ENCODE data around the gene GAGE10. TPM values are rescaled to one million over a fixed set of nuclear protein-coding genes. Genes with fewer than 3 reads are reported as not detected.

Gene GAGE10
- total and polyA plus RNA-seq, 2 experiments from 2014 or later = not detected

DNA sequence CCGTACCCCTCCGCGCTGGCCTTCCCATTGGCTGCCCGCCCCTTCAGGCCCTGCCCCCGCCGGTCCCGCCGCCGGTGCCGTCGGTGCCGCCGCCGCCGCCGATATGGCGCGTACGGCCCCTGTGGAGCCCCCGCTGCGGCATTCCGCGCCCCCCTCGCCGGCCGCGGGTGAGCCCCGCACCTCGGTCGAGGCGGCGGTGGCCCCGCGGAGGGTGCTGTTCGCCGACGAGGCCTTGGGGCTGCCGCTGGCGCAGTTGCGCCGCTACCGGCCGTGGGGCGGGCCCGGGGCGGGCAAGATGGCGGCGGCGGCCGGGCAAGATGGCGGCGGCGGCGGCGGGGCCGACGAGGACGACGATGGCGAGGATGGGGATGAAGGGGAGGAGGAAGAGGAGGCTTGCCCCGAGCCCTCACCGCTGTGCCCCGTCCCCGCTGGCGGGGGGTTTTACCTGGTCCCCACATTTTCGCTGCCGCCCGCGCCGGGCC is 33.6 kb upstream of the GAGE10 start, which contains the start of gene PPP1R3F:
PPP1R3F (plus strand) TSS at position 27 of the 482 bp plus-strand sequence; CDS start at position 104, 77 bp downstream.
- H3K27ac Mint-ChIP-seq = peak within 1 kb of the TSS; percentile 100
- no peak within 1 kb of the TSS for H2AFZ ChIP-seq
- ATAC-seq = no peak; the same call in 2 of the 3 replicates
- peaks cover 29% of the 10 kb centered on the region for H3K79me2 ChIP-seq (replicated peaks; ENCODE audit: insufficient read depth)
- no peaks in the 10 kb centered on the region for H3K27me3 ChIP-seq (ENCODE audit: insufficient read depth)
- peak; percentile 17 for DNase-seq (ENCODE audit: low spot score)
- peak within 1 kb of the TSS; percentile 79 for H3K4me2 ChIP-seq
- no peaks in the 10 kb centered on the region; the same call in 1 of the 2 replicates for H4K20me1 ChIP-seq (replicated peaks; ENCODE audit: insufficient read depth)
- H3K27me3 Mint-ChIP-seq (ENCODE audit: insufficient read depth, low read depth, poor library complexity) = peaks cover 10% of the 10 kb centered on the region
- H3K36me3 ChIP-seq (ENCODE audit: insufficient read depth) = no peaks in the 10 kb centered on the region
- H3K9me2 ChIP-seq (ENCODE audit: insufficient read depth) = no peaks in the 10 kb centered on the region
- TF ChIP-seq ZNF331 (CRISPR knock-in tag; IDR thresholded peaks at IDR 0.05; ENCODE audit: low read depth) (no peak), POLR2AphosphoS5 (IDR thresholded peaks at IDR 0.05; ENCODE audit: low read depth) (peak; percentile 32; the same call in 1 of the 2 replicates)
- no peaks in the 10 kb centered on the region; the same call in 1 of the 3 replicates for H3K9me3 Mint-ChIP-seq
- peaks cover 22% of the 10 kb centered on the region for H3K36me3 Mint-ChIP-seq (ENCODE audit: low read depth)
- peak within 1 kb of the TSS; percentile 96 for H3K4me3 Mint-ChIP-seq
- H3K4me1 ChIP-seq (ENCODE audit: insufficient read depth) = peaks cover 3% of the 10 kb centered on the region; the same call in 1 of the 2 replicates
- H3F3A ChIP-seq (replicated peaks; ENCODE audit: low read depth) = no peaks in the 10 kb centered on the region
- H3K27ac ChIP-seq (ENCODE audit: low read depth) = peak within 1 kb of the TSS; percentile 92
- H3K4me3 ChIP-seq = peak within 1 kb of the TSS; percentile 62
- peaks cover 30% of the 10 kb centered on the region for H3K4me1 Mint-ChIP-seq

DNA sequence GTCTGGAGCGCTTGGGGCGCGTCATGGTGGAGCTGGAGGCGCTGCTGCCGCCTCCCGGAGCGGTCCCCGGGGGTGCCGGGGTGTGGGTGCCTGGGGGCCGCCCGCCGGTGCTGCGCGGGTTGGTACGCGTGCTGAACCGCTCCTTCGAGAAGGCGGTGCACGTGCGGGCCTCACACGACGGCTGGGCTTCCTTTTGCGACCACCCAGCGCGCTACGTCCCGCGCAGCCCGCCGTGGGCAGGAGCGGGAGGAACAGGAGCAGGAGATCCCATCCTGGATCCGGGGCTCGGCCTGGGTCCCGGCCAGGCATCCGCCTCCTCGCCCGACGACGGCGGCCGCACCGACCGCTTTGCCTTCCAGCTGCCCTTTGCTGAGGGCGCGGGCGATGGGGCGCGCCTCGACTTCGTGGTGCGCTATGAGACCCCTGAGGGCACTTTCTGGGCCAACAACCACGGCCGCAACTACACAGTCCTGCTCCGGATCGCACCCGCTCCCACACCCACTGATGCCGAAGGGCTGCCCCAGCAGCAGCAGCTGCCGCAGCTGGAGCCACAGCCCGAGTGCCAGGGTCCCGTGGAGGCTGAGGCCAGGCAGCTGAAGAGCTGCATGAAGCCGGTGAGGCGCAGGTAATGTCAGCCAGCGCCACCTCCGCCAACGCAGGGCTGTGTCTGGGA is 33.1 kb upstream of the GAGE10 start:
- H3F3A ChIP-seq (replicated peaks; ENCODE audit: low read depth) = no peaks in the 10 kb centered on the region
- no peak for TF ChIP-seq CREB1 (CRISPR knock-in tag; IDR thresholded peaks at IDR 0.05; ENCODE audit: low read depth)
- no peak for TF ChIP-seq EZH2phosphoT487 (IDR thresholded peaks at IDR 0.05; ENCODE audit: unreplicated experiment)
- TF ChIP-seq, protein P1, sequence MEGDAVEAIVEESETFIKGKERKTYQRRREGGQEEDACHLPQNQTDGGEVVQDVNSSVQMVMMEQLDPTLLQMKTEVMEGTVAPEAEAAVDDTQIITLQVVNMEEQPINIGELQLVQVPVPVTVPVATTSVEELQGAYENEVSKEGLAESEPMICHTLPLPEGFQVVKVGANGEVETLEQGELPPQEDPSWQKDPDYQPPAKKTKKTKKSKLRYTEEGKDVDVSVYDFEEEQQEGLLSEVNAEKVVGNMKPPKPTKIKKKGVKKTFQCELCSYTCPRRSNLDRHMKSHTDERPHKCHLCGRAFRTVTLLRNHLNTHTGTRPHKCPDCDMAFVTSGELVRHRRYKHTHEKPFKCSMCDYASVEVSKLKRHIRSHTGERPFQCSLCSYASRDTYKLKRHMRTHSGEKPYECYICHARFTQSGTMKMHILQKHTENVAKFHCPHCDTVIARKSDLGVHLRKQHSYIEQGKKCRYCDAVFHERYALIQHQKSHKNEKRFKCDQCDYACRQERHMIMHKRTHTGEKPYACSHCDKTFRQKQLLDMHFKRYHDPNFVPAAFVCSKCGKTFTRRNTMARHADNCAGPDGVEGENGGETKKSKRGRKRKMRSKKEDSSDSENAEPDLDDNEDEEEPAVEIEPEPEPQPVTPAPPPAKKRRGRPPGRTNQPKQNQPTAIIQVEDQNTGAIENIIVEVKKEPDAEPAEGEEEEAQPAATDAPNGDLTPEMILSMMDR (conservative IDR thresholded peaks at IDR 0.05; ENCODE audit: low read depth in 2 of 2) = no peak
- TF ChIP-seq, protein P2, sequence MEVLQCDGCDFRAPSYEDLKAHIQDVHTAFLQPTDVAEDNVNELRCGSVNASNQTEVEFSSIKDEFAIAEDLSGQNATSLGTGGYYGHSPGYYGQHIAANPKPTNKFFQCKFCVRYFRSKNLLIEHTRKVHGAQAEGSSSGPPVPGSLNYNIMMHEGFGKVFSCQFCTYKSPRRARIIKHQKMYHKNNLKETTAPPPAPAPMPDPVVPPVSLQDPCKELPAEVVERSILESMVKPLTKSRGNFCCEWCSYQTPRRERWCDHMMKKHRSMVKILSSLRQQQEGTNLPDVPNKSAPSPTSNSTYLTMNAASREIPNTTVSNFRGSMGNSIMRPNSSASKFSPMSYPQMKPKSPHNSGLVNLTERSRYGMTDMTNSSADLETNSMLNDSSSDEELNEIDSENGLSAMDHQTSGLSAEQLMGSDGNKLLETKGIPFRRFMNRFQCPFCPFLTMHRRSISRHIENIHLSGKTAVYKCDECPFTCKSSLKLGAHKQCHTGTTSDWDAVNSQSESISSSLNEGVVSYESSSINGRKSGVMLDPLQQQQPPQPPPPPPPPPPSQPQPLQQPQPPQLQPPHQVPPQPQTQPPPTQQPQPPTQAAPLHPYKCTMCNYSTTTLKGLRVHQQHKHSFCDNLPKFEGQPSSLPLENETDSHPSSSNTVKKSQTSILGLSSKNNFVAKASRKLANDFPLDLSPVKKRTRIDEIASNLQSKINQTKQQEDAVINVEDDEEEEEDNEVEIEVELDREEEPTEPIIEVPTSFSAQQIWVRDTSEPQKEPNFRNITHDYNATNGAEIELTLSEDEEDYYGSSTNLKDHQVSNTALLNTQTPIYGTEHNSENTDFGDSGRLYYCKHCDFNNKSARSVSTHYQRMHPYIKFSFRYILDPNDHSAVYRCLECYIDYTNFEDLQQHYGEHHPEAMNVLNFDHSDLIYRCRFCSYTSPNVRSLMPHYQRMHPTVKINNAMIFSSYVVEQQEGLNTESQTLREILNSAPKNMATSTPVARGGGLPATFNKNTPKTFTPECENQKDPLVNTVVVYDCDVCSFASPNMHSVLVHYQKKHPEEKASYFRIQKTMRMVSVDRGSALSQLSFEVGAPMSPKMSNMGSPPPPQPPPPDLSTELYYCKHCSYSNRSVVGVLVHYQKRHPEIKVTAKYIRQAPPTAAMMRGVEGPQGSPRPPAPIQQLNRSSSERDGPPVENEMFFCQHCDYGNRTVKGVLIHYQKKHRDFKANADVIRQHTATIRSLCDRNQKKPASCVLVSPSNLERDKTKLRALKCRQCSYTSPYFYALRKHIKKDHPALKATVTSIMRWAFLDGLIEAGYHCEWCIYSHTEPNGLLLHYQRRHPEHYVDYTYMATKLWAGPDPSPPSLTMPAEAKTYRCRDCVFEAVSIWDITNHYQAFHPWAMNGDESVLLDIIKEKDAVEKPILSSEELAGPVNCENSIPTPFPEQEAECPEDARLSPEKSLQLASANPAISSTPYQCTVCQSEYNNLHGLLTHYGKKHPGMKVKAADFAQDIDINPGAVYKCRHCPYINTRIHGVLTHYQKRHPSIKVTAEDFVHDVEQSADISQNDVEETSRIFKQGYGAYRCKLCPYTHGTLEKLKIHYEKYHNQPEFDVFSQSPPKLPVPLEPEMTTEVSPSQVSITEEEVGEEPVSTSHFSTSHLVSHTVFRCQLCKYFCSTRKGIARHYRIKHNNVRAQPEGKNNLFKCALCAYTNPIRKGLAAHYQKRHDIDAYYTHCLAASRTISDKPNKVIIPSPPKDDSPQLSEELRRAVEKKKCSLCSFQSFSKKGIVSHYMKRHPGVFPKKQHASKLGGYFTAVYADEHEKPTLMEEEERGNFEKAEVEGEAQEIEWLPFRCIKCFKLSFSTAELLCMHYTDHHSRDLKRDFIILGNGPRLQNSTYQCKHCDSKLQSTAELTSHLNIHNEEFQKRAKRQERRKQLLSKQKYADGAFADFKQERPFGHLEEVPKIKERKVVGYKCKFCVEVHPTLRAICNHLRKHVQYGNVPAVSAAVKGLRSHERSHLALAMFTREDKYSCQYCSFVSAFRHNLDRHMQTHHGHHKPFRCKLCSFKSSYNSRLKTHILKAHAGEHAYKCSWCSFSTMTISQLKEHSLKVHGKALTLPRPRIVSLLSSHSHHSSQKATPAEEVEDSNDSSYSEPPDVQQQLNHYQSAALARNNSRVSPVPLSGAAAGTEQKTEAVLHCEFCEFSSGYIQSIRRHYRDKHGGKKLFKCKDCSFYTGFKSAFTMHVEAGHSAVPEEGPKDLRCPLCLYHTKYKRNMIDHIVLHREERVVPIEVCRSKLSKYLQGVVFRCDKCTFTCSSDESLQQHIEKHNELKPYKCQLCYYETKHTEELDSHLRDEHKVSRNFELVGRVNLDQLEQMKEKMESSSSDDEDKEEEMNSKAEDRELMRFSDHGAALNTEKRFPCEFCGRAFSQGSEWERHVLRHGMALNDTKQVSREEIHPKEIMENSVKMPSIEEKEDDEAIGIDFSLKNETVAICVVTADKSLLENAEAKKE (CRISPR knock-in tag; IDR thresholded peaks at IDR 0.05) = no peak
- TF ChIP-seq, protein P3, sequence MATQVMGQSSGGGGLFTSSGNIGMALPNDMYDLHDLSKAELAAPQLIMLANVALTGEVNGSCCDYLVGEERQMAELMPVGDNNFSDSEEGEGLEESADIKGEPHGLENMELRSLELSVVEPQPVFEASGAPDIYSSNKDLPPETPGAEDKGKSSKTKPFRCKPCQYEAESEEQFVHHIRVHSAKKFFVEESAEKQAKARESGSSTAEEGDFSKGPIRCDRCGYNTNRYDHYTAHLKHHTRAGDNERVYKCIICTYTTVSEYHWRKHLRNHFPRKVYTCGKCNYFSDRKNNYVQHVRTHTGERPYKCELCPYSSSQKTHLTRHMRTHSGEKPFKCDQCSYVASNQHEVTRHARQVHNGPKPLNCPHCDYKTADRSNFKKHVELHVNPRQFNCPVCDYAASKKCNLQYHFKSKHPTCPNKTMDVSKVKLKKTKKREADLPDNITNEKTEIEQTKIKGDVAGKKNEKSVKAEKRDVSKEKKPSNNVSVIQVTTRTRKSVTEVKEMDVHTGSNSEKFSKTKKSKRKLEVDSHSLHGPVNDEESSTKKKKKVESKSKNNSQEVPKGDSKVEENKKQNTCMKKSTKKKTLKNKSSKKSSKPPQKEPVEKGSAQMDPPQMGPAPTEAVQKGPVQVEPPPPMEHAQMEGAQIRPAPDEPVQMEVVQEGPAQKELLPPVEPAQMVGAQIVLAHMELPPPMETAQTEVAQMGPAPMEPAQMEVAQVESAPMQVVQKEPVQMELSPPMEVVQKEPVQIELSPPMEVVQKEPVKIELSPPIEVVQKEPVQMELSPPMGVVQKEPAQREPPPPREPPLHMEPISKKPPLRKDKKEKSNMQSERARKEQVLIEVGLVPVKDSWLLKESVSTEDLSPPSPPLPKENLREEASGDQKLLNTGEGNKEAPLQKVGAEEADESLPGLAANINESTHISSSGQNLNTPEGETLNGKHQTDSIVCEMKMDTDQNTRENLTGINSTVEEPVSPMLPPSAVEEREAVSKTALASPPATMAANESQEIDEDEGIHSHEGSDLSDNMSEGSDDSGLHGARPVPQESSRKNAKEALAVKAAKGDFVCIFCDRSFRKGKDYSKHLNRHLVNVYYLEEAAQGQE (IDR thresholded peaks at IDR 0.05; ENCODE audit: unreplicated experiment) = no peak
- no peak for TF ChIP-seq ZNF331 (CRISPR knock-in tag; IDR thresholded peaks at IDR 0.05; ENCODE audit: low read depth)
- no peak for TF ChIP-seq NANOG (IDR thresholded peaks at IDR 0.05; ENCODE audit: borderline replicate concordance)
- no peak overlapping the region for H3K27ac Mint-ChIP-seq
- H3K4me2 ChIP-seq = peak overlapping the region; percentile 68
- no peaks in the 10 kb centered on the region for H3K9me2 ChIP-seq (ENCODE audit: insufficient read depth)
- no peak overlapping the region for H2AFZ ChIP-seq
- ATAC-seq = no peak
- peak; percentile 13 for DNase-seq (ENCODE audit: low spot score)
- H3K4me1 Mint-ChIP-seq = peaks cover 34% of the 10 kb centered on the region
- peaks cover 10% of the 10 kb centered on the region for H3K27me3 Mint-ChIP-seq (ENCODE audit: insufficient read depth, low read depth, poor library complexity)
- no peaks in the 10 kb centered on the region; the same call in 1 of the 2 replicates for H4K20me1 ChIP-seq (replicated peaks; ENCODE audit: insufficient read depth)
- no peaks in the 10 kb centered on the region for H3K27me3 ChIP-seq (ENCODE audit: insufficient read depth)
- H3K27ac ChIP-seq (ENCODE audit: low read depth) = 0 out of 2 replicates have a peak overlapping the region, but pooled peaks have one; percentile 45
- H3K36me3 ChIP-seq (ENCODE audit: insufficient read depth) = no peaks in the 10 kb centered on the region
- H3K4me3 ChIP-seq = peak overlapping the region; percentile 62
- H3K36me3 Mint-ChIP-seq (ENCODE audit: low read depth) = peaks cover 23% of the 10 kb centered on the region
- no peaks in the 10 kb centered on the region; the same call in 1 of the 3 replicates for H3K9me3 Mint-ChIP-seq
- peaks cover 29% of the 10 kb centered on the region for H3K79me2 ChIP-seq (replicated peaks; ENCODE audit: insufficient read depth)
- peak overlapping the region; percentile 66 for H3K4me3 Mint-ChIP-seq
- peaks cover 3% of the 10 kb centered on the region; the same call in 1 of the 2 replicates for H3K4me1 ChIP-seq (ENCODE audit: insufficient read depth)

Data from GM23338 (cell line).